Measurements from ENCODE around the gene ZBTB45. TPM values are rescaled to one million over a fixed set of nuclear protein-coding genes. Genes with fewer than 3 reads are reported as not detected.

ZBTB45 gene
- total and polyA plus RNA-seq, 9 of the 15 experiments (the other 6 are each of a cell fraction or from before 2014, with no cell fraction given): 0.08 to 16.1 (median 1.8) TPM

GRCh38 chr19:58475714-58476497, 43.7 kb downstream of the ZBTB45 start, which contains the start of gene ZNF446 (continued):
- no peak for TF ChIP-seq TSHZ1 (CRISPR knock-in tag; IDR thresholded peaks at IDR 0.05)
- TF ChIP-seq ADNP (tag; IDR thresholded peaks at IDR 0.05): no peak
- TF ChIP-seq RB1 (IDR thresholded peaks at IDR 0.05; ENCODE audit: low read depth): peak; percentile 28
- TF ChIP-seq L3MBTL2 (IDR thresholded peaks at IDR 0.05): 0 out of 2 replicates have a peak, but pooled peaks have one; percentile 79
- no peak for TF ChIP-seq HNRNPK (IDR thresholded peaks at IDR 0.05; ENCODE audit: low read depth, low read length, poor library complexity, severe bottlenecking)
- TF ChIP-seq CREB3L1 (IDR thresholded peaks at IDR 0.05; ENCODE audit: borderline replicate concordance, low read depth): peak; percentile 87
- TF ChIP-seq VEZF1 (CRISPR knock-in tag; IDR thresholded peaks at IDR 0.05): peak; percentile 81
- no peak; the same call in 1 of the 2 replicates for TF ChIP-seq ATF3 (IDR thresholded peaks at IDR 0.05)
- TF ChIP-seq ATF3 (CRISPR knock-in tag; conservative IDR thresholded peaks at IDR 0.05): peak; percentile 83
- no peak; the same call in 1 of the 2 replicates for TF ChIP-seq MYC (IDR thresholded peaks at IDR 0.05; ENCODE audit: low read depth, low read length)
- no peak for TF ChIP-seq MYC (CRISPR knock-in tag; IDR thresholded peaks at IDR 0.05; ENCODE audit: borderline replicate concordance, low read depth)
- peak; percentile 88 for TF ChIP-seq ZFP36 (IDR thresholded peaks at IDR 0.05; ENCODE audit: low read depth, low read length, partially characterized antibody)
- peak; percentile 29; the same call in 1 of the 2 replicates for TF ChIP-seq ZNF764 (CRISPR knock-in tag; IDR thresholded peaks at IDR 0.05; ENCODE audit: low read depth)
- peak; percentile 83 for TF ChIP-seq CREB1 (IDR thresholded peaks at IDR 0.05)
- peak; percentile 73 for TF ChIP-seq CREB1 (CRISPR knock-in tag; IDR thresholded peaks at IDR 0.05)
- TF ChIP-seq SMARCA4 (IDR thresholded peaks at IDR 0.05): peak; percentile 17; the same call in 1 of the 2 replicates
- TF ChIP-seq ZNF23 (CRISPR knock-in tag; IDR thresholded peaks at IDR 0.05): no peak; the same call in 1 of the 2 replicates
- TF ChIP-seq NFYB (IDR thresholded peaks at IDR 0.05; ENCODE audit: extremely low read depth, insufficient read length): peak; percentile 31
- TF ChIP-seq RBM25 (IDR thresholded peaks at IDR 0.05; ENCODE audit: low read depth, low read length, severe bottlenecking): peak; percentile 66

Measured in K562 (cell line).